HG03571 (cell line): ENCODE results near the gene BTBD9.

Experiments
- ATAC-seq: cut with Tn5 transposase; IDR thresholded peaks from one replicate; pipeline ENCODE4 v1.9.1; 2021; ENCODE audit not compliant: unreplicated experiment

BTBD9 gene

DNA sequence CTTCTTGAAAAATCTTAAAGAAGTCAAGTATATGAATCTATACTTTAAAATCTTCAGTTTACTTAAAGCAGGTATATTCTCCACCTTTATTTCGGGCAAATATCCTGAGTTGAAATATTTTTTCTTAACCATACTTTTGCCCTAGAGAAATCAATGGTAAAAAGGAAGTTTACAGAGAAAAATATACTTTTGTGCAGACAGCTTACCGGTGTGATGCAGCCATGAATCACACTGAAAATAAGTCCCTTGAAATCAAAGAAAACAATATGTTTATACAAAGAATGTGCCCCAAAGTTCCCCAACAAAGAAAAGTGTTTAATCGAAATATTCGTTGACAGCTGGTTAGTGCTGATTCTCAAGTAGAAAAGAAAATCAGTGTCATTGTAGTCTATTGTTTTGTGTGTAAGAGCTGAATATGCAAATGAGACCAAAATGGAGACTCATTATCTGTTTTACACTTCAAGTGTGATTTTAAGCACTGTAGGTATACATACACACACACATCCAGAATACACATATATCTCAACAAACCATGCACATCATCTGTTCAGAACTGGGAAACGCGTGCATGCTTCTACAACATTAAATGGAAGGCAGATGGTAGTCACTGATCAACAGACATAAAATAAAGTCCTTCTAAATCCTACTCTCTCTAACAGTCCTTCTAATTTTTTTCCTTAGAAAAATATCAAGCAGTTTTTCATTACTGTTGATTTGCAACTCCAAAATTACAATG, 73.3 kb downstream of the BTBD9 start:
- no peak for ATAC-seq

DNA sequence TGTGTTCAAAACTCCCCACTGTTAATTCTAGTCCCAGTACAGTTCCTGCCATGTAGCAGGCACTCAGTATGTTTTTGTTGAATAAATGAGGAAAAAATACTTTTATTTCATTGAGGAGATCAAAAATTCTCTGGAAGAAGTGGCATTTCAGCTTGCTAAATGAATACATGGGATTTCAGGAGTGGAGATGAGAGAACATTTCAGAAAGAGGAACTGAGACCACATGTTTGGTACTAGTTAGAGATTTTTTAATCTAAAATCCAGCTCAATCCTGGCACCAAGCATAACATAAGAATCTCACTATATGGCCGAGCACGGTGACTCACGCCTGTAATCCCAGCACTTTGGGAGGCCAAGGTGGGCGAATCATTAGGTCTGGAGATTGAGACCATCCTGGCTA, 75.4 kb downstream of the BTBD9 start:
- no peak for ATAC-seq

DNA sequence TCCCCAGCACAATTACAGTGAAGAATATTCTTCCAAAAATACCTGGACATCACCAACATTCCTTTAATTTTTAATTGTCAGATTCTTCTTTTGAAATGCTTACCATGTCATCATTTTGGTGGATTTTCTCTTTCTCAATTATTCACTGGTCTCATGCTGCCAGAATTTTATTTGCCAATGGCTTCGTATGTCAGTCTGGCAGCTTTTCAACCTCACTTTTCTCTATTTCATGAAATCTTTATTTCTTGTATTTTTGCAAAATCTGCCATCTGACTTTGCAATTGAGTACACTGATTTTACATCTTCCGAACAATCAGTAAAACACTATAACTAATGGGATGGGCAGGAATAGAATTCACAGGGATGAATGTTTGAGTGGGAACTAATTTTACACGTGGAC, 84.1 kb downstream of the BTBD9 start:
- ATAC-seq: no peak

DNA sequence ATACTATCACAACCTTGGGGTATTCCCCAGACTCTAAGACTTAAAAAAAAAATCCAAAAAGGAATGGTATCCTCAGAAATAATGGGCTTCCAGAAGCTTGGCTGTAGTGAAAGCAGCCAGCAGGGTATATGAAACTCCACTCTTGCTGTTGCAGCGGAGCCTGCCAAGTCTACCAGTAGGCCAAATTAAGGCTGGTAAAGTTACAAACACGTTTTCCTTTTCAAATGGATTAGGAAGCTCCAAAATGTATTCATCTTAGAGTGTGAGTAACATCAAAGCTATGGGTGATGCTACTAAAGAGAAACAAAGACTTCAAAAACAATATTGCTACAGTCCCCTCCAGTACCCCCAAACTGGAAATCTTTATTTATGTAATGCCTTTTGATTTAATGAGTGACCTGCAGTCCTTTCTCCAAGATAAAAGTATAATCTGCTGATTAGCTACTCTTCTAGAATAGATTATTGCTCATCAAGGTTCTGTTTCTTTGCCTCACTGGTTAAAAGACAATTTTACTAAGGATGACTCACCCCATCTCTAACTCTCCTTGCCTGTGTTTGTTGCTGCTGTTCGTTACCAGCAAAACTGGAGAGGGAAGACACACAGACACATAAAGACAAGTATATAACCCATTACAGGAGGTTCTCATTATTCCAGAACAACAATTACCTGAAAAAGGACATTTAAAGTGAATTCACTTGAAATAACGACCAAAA, 84.9 kb downstream of the BTBD9 start:
- no peak for ATAC-seq

DNA sequence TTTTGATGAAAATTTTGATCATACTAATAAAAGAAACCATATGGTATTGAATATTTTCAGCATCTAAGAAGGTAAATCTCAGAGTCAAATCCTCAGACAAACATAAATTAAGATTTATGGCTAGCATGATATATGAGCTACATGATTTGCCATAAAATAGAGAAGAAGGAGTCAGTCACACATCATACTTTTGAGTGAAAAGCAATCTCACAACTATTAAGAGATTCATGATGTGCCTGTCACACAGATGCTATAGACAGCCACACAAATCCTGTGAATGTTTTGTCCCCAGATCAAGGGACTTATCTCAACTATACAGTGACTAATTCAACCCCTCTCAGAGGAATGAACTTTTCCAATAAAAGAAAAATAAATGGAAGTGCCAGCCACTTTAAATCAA, 85.7 kb downstream of the BTBD9 start:
- no peak for ATAC-seq

DNA sequence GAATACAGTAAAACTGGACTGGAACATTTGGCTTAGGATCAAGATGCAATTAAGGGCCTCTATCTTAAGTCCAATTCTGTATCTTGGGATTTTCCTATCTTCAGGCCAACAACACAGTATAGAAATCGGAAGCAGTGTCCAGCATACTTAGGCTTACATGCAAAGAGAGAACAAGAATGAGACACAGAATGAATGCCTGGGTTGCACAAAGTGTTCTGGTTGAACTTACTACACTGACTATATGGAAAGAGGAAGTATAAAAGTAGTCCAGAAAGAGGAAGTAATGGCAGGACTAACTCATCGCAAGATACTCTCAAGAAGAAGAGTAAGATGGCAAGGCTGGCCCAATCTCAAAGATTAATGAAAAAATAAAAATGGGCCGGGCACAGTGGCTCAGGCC, 87.6 kb downstream of the BTBD9 start:
- ATAC-seq: no peak

DNA sequence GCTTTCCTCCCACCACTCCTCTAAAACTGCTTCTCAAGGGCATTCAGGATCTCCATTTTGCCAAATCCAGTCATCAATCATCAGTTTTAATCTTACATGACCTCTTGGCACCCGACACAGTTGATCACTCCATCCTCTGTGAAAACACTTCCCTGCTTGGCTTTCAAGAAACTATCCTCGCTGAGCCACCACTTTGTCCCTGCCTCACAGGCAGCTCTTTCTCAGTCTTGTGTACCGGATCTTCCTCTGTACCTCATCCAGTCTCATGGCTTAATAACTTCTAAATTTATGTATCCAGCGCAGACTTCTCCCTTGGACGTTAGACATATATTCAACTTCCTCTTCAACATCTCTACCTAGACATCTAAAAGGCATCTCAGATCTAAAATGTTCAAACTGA, 89.9 kb downstream of the BTBD9 start:
- ATAC-seq: no peak

DNA sequence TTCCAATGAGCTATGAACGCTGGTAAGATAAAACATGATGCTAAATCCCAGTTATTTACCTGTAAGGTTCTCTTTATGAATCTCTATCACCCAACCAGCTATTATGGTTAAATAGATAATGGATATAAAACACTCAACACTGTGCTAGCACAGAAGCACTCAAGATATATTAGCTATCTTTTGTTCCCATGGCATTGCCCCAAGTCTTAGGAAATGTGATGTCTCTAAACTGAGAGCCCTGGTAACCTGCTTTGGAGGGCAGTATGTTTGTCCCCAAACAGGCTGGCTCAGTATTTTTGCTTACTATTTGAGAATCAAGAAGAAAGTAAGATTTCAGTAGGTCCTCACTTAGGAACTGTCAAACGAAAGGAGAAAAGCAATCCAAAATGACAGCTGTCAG, 90.5 kb downstream of the BTBD9 start:
- no peak for ATAC-seq

DNA sequence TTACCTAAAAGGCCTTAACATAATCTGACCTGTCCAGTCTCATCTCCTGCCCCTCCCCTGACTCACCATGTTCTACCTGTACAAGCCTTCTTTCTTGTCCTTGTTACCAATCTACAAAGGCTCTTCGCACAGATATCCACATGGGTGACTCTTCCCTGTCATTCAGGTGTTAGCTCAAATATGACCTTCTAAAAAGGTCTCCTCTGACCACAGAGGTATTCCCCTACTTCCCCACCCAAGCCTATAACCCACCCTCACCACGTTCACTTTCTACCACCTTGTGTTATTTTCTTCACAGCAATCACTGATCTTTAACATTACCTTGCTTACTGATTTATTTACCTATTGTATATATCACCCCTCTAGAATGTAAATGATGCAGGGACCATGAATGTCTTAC, 96.7 kb downstream of the BTBD9 start:
- ATAC-seq: no peak

DNA sequence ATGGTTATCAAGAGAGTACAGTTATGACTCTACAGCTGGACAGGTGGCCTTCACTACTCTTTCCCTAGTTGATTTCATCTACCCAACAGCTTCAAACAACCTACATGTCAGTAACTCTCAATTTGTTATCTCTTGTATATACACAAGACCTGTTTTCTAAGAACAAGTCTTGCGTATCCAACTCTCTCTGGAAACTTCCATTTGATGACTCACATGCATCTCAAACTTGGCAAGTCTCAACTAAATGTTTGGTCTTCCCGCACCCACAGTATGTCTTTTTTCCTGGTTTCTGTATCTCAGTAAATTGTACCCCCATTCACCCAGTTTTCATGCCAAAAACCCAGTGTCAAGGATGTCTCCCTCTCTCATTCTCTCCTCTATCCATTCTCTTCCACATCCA, 97.7 kb downstream of the BTBD9 start:
- ATAC-seq: no peak

DNA sequence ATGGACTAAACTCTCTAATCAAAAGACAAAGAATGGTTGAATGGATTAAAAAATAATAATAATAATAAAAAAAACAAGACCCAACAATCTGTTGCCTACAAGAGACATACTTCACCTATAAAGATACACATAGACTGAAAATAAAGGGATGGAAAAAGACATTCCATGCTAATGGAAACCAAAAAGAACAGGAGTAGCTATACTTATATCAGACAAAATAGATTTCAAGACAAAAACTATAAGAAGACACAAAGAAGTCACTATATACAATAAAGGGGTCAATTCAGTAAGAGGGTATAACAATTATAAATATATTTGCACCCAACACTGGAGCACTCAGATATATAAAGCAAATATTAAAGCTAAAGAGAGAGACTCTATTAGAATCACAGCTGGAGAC, 106.7 kb downstream of the BTBD9 start:
- ATAC-seq: no peak

DNA sequence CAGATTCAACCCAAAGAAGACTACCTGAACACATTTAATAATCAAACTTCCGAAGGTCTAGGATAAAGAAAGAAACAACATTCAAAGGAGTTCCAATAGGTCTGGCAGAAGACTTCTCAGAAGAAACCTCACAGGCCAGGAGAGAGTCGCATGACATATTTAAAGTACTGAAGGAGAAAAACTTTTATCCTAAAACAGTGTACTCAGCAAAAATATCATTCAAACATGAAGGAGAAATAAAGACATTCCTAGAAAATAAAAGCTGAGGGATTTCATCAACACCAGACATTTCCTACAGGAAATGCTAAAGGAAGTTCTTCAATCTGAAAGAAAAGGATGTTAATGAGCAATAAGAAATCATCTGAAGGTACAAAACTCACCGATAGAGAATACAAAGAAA, 108.6 kb downstream of the BTBD9 start:
- no peak for ATAC-seq

DNA sequence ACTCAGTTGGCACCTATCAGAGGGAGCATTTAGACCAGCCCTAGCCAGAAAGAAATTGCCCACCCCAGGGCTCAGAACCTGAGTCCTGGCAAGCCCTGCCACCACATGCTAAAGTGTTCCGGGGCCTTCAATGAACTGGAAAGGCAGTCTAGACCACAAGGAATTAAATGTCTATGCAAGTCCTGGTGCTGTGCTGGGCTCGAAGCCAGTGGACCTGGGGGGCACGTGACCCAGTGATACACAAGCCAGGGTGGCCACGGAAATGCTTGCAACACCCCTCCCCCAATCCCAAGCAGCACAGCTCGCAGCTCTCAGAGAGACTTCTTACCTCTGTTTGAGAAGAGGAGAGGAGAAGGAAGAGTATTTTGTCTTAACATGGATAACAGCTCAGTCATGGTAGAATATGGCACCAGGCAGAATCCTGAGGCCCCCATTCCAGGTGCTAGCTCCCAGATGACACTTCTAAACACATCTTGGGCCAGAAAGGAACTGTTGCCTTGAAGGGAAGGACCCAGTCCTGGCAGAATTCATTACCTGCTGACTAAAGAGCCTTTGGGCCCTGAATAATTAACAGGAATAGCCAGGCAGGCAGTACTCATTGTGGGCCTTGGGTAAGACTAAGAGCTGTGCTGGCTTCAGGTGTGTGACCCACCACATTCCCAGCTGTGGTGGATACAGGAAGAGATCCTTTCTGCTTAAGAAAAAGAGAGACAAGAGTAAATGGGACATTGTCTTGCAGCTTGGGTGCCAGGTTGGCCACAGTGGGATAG, 111.3 kb downstream of the BTBD9 start:
- no peak for ATAC-seq

DNA sequence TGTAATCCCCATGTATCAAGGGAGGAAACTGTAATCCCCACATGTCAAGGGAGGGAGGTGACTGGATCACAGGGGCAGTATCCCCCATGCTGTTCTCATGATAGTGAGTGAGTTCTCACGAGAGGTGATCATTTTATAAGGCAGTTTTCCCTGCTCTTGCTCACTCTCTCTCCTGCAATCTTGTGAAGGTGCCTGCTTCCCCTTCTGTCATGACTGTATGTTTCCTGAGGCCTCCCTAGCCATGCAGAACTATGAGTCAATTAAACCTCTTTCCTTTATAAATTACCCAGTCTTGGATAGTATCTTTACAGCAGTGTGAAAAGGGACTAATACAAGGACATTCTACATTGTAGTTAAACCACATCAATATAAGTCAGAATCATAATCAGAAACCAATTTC, 112.4 kb downstream of the BTBD9 start:
- no peak for ATAC-seq

DNA sequence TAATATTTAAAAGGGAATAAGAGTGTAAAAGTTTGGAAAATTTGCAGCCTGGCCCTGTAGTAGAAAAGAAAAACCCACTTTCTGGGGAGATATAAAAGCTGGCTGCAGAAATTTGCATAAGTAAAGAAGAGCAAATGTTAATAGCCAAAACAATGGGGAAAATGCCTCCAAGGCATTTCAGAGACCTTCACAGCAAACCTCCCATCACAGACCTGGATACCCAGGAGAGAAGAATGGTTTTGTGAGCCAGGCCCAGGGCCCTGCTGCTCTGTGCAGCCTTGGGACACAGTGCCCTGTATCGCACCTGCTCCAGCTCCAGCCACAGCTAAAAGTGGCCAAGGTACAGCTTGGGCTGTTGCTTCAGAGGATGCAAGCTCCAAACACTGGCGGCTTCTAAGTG, 113.8 kb downstream of the BTBD9 start:
- no peak for ATAC-seq

DNA sequence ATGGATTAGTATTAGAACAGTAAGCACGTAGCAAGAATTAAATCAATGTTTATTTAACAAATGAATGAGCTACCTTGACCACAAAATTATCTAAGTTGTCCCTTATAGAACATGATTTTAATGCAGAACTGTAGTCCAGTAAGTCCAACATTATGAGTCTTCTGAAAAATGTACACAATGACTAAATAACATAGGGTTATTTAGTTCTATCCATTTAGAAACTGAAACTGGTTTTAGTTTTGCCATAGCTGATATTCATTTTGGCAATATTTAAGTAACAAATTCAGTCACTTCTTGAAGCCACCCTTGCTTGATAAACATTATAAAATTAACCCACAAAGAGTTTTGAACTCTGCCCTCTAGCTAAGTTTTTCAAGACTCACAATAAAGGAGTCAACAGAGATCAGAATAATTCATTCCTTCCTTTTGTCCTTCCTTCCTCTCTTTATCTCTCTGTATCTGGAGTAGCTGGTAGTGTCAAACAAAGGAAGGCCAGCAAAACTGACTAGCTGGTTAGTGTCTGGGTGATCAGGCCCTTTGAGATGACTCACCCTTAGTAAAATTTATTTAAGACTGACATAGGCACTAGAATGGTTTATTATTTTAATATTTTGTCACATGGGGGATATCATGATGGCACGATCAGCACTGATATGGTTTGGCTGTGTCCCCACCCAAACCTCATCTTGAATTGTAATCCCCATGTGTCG, 115.1 kb downstream of the BTBD9 start:
- no peak for ATAC-seq

DNA sequence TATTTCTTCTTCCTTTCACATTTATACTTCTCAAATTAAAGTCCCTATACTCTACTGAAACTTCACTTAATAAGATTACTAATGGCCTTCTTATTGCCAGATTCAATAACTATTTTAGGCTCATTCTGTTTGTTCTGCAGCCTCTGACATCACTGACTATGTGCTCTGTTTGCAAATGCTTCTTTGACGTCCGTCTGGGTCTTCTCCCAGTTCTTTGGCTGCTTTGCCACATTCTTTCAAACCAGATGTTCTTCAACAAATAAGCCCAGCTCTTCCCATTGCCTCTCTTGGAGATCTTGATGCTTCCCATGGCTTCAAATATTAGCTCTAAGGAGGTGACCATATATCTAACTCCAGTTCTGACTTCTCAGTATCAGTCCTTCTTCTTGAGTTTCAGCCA, 117.4 kb downstream of the BTBD9 start:
- ATAC-seq: no peak

DNA sequence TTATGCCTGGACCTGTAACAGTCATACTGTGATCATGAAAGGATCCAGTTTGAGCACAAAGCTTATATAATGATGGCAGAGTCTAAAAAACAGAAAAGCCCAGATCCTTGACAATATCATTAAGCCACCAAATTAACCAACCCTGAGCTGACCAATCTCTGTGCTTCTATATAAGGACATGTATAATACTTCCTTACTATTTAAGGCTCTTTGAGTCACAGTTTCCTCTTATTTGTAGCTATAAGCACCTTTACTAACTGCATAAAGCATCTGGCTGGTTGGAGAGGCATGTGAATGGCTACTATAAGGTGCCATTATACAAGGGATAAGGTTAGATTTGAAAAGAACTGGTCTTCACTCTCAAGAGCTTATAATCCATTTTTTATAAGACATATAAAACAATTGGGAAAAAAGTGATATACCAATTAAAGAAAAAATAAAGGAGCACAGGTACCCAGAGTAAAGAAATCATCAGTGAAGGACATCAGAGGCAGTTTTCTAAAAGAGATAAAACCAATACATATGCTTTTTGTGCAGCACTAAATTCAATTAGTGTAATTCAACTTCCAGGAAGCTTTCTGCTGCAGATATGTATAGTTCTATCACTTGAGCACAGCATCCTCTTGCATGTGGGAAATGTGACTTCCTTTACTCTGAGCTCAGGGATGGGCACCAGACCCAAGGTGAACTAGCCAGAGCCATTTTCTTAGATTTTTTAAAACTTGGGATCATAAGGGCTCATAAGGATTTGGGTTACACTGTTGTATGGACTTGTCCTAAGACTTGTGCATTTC, 121.0 kb downstream of the BTBD9 start:
- ATAC-seq: no peak

DNA sequence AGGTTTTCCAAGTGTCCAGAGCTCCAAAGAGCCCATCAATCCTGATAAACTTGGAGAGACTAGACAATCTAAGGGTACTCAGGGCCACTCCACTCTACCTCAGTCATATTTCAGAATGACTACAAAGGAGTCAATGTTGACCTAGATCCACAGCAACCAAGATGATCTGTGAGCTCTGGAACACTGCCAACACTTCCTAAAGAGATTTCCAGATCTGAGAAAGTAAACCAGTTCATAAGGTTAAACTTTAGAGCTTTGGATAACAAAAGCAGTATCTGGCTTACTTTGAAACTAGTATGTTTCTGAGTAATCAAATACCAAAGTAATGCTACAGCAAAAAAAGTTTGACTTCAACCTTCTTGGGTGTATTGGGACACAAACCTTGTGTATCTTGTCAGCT, 122.7 kb downstream of the BTBD9 start:
- ATAC-seq: no peak

DNA sequence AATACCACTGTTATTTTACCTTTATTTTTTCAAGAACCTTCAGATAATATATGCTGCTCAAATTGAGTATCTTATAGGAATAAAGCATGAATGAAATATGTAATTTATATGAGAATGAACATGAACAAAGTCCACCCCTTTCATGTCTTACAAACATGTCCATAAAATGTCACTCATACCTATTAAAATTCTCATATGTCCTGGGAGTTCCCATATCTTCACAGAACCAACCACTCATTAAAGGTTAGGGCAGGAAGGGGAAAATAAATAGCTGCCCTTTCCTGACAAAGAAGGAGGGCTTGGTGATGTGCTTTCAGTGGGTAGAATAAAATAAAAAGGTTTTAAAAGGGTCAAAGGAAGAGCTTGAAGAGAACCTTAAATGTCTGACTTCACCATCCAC, 125.3 kb downstream of the BTBD9 start:
- ATAC-seq: no peak

DNA sequence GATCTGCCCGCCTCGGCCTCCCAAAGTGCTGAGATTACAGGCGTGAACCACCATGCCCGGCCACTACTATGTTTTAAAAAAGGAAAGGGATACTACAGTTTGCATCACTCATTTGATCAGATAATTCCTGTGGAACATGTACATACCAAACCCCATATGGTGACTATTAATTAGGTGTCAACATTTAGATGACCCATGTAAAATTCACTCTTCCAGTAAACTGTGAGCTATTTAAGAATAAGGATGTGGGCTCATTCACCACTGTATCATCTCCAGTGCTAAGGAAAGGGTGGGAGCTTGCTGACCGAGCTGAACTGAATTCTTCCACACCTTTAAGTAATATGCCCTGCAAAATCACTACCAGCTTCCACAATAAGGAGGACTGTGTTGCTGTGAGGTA, 127.5 kb downstream of the BTBD9 start:
- ATAC-seq: no peak
